CD8-positive, alpha-beta memory T cell (primary cell): ENCODE results near the gene LNP1. TPM values are rescaled to one million over a fixed set of nuclear protein-coding genes. Genes with fewer than 3 reads are reported as not detected.
"Not testable (repeated sequence)": the region's sequence is repeated elsewhere in the genome, so short reads cannot be mapped to it uniquely, and the experiment has no call there.

Source experiments
- CTCF ChIA-PET: fragments of 350-600 bp; sonication (Branson Sonifier 250); formaldehyde crosslinking; loops from one replicate; lab custom pipeline; 2021; ENCODE audit warnings: antibody characterized with exemption; lab: Charles Lee
- POLR2A ChIA-PET: fragments of 350-600 bp; sonication (Branson Sonifier 250); formaldehyde crosslinking; loops from one replicate; lab custom pipeline; 2021; ENCODE audit warnings: antibody characterized with exemption; lab: Charles Lee
- DNase-seq, 5 donors: peaks; one replicate each; pipeline versions ENCODE4 v3.0.0 to v3.0.0-alpha.2; 2020 to 2022; ENCODE audit warnings: mixed read lengths in 1 of 5
- H3K27ac ChIP-seq: one replicate; pipeline ENCODE4 v1.7.0; 2013; ENCODE audit warnings: low read depth, mild to moderate bottlenecking, low read length, moderate library complexity
- H3K27me3 ChIP-seq: 2 replicates; pipeline ENCODE4 v1.7.0; 2013; ENCODE audit warnings: low read length, mild to moderate bottlenecking; ENCODE audit not compliant: insufficient read depth, poor library complexity, severe bottlenecking
- H3K36me3 ChIP-seq: 2 replicates; pipeline ENCODE4 v1.7.0; 2013; ENCODE audit warnings: mild to moderate bottlenecking, low read length, moderate library complexity; ENCODE audit not compliant: insufficient read depth
- H3K4me1 ChIP-seq: 2 replicates; pipeline ENCODE4 v1.7.0; 2013; ENCODE audit warnings: mild to moderate bottlenecking, low read length, moderate library complexity; ENCODE audit not compliant: insufficient read depth
- H3K4me3 ChIP-seq: 2 replicates; pipeline ENCODE4 v1.7.0; 2013; ENCODE audit warnings: mild to moderate bottlenecking, low read length
- H3K9me3 ChIP-seq: 2 replicates; pipeline ENCODE4 v1.7.0; 2013; ENCODE audit warnings: mild to moderate bottlenecking, low read length
- H3K27ac Mint-ChIP-seq, 8 donors: one replicate each; pipeline ENCODE4 v1.8.0; 2020 to 2021; ENCODE audit warnings: mixed read lengths in 8 of 8, mild to moderate bottlenecking in 6 of 8, inconsistent platforms in 3 of 8, moderate library complexity in 3 of 8
- H3K27me3 Mint-ChIP-seq, 2 donors: one replicate each; pipeline ENCODE4 v1.8.0; 2020 to 2021; ENCODE audit warnings: mixed read lengths in 2 of 2, mild to moderate bottlenecking in 1 of 2, moderate library complexity in 1 of 2
- H3K36me3 Mint-ChIP-seq, 3 donors: one replicate each; pipeline ENCODE4 v1.8.0; 2020 to 2021; ENCODE audit warnings: mixed read lengths in 3 of 3, inconsistent platforms in 1 of 3, mild to moderate bottlenecking in 1 of 3
- H3K4me1 Mint-ChIP-seq, 3 donors: one replicate each; pipeline ENCODE4 v1.8.0; 2020 to 2021; ENCODE audit warnings: mixed read lengths in 3 of 3, inconsistent platforms in 1 of 3, mild to moderate bottlenecking in 1 of 3
- H3K4me3 Mint-ChIP-seq, 7 donors: one replicate each; pipeline ENCODE4 v1.8.0; 2020 to 2021; ENCODE audit warnings: mixed read lengths in 7 of 7, mild to moderate bottlenecking in 6 of 7, moderate library complexity in 4 of 7, inconsistent platforms in 2 of 7
- H3K9me3 Mint-ChIP-seq, 5 donors: one replicate each; pipeline ENCODE4 v1.8.0; 2020 to 2022; ENCODE audit warnings: mixed read lengths in 5 of 5, mild to moderate bottlenecking in 3 of 5, moderate library complexity in 2 of 5, inconsistent platforms in 1 of 5
- polyA plus RNA-seq: library from polyadenylated mRNA; unstranded; fragments of 300-500 nt; fragmentation: Illumina TruSeq; gene quantifications from one replicate; pipeline ENCODE4 v1.2.3, GENCODE V29; 2021
- total RNA-seq, 2 experiments: library from RNA; stranded (reverse); gene quantifications; one replicate each; pipeline ENCODE4 v1.2.3, GENCODE V29; 2021

LNP1 gene, protein sequence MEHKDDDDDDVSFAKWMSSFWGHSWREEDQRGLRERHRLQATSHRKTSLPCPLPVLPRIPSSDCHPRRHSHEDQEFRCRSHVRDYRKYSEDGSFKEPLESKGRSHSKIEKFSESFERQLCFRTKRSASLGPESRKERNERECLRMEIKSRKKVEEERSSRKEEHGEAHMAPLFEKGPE
- total RNA-seq = 1 to 10 TPM; 1.5 to 1.6 TPM
- 0.71 TPM for polyA plus RNA-seq

DNA sequence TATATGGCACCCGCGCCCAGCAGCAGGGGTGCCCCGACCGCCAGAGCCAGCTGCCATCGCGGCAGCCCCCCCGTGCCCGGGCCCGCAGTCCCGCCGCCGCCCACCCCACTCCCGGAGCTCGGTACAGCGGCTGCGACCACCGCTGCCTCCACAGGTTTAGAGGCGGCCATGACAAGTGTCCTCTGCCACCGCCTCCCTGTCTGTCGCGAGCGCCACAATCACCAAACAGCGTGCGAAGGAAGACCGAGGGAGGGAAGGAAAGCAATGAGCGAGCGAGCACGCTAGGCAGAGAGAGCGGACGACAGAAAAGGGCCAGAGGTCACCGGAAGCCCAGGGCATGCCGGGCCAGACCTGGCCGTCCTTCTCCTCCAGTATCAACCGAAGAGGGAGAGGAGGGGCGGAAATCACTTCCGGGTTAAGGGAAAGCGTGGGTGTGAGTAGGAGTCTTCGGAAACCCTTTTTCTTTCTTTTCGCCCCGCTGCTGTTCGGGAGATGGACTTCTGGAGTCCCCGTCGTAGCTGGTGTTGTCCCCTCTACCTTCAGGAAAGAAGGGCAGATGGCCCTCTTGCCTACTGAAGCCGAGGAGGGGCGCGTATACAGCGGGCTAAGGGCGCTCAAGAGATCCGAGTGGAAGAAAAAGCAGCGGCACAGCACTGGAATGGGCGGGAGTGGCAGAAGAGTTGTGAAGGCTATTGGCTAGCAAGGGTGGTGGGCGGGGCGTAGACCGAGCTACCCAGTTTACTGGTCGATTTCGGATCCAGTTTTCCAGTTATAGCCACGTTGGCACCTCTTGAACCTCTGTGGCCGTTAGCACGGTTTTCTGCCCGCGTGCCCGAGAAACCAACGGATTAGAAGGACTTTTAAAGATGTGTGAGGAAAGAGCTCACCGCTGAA, at the start of gene LNP1, which contains the start of gene TOMM70:
TSS of gene LNP1 (plus strand) at position 760 of the 894 bp plus-strand sequence. CDS start 28,191 bp downstream, outside the sequence.
TSS of gene TOMM70 (minus strand) at position 310 of the 894 bp plus-strand sequence. CDS start at position 170, 140 bp downstream.
- peak; percentile 91 to 96 (median 94) for DNase-seq
- ChIA-PET POLR2A (interaction anchor here (0.6 to 1.5 kb wide), 5 partner anchors 11 to 1499 kb away, joined by 3 to 10 read pairs (median 5); partner anchors contain the start of genes DCBLD2 and TBC1D23), CTCF (interaction anchor here (0.7 to 1.4 kb wide), 4 partner anchors 10 to 191 kb away, joined by 3 to 4 read pairs (median 3); no protein-coding TSS in a partner anchor)
- H3K36me3 Mint-ChIP-seq = peaks cover 0 to 19% (median 2%) of the 10 kb centered on the region in 3 donors
- H3K9me3 Mint-ChIP-seq = no peaks in the 10 kb centered on the region
- no peaks in the 10 kb centered on the region for H3K27me3 Mint-ChIP-seq
- no peaks in the 10 kb centered on the region for H3K27me3 ChIP-seq
- H3K27ac Mint-ChIP-seq = peak within 1 kb of the TSS; percentile 90 to 99 (median 96)
- peak within 1 kb of the TSS; percentile 90 for H3K4me3 ChIP-seq
- no peaks in the 10 kb centered on the region for H3K36me3 ChIP-seq
- peaks cover 41% of the 10 kb centered on the region for H3K4me1 ChIP-seq
- peaks cover 55 to 83% (median 73%) of the 10 kb centered on the region in 3 donors for H3K4me1 Mint-ChIP-seq
- no peaks in the 10 kb centered on the region for H3K9me3 ChIP-seq
- peak within 1 kb of the TSS; percentile 95 to 100 (median 96) for H3K4me3 Mint-ChIP-seq
- peak within 1 kb of the TSS; percentile 87 for H3K27ac ChIP-seq

DNA sequence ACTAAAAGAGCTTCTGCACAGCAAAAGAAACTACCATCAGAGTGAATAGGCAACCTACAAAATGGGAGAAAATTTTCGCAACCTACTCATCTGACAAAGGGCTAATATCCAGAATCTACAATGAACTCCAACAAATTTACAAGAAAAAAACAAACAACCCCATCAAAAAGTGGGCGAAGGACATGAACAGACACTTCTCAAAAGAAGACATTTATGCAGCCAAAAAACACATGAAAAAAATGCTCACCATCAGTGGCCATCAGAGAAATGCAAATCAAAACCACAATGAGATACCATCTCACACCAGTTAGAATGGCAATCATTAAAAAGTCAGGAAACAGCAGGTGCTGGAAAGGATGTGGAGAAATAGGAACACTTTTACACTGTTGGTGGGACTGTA, 49.6 kb upstream of the LNP1 start:
- CTCF ChIA-PET = not testable (repeated sequence)

DNA sequence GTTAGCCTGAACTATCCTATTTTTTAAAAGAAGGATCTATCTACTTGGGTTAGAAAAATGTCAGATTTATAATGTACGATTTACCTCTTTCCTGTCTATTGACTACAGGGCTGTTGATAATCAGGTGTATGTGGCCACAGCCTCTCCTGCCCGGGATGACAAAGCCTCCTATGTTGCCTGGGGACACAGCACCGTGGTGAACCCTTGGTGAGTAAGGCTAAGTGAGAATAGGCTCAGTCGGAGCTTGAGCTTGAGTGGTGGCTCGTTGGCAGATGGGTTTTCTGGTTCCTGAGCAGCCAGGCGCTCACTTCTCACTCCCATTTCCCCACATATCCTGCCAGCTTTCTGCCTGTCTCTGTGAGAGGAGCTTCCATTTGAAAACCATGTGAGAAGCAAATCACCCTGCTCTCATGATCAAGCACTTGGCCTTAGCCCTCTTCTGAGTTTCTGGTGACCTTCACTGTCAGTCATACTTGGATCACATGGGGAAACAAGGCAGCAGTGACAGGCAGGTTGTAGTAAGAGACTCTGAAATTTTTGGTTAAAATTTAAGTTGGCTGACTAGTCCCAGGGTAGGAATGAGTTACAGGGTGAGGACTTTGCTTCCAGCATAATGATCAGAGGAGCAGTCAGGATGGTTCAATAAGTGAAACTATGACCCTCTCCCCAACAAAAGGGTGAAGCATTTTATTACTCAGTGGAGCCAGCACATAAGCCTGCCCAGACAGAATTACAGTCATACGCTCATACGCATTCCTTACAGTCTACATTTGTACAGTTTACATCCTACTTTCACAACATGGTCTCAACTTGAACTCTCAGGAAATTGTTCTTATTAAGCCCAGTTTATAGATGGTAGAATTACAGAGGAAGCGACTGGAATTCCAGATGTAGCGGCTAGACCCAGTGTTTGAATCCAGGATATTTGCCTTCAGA, 48.8 kb upstream of the LNP1 start:
- ChIA-PET CTCF (no interaction called here), POLR2A (no interaction called here)
- Histone ChIP-seq H3K4me3 (no peak overlapping the region), H3K27me3 (no peaks in the 10 kb centered on the region), H3K27ac (no peak overlapping the region), H3K4me1 (no peaks in the 10 kb centered on the region), H3K9me3 (no peaks in the 10 kb centered on the region), H3K36me3 (peaks cover 38% of the 10 kb centered on the region)
- Mint-ChIP-seq H3K9me3 (no peaks in the 10 kb centered on the region), H3K27me3 (no peaks in the 10 kb centered on the region), H3K4me3 (no peak overlapping the region), H3K4me1 (no peaks in the 10 kb centered on the region), H3K27ac (peak overlapping the region in 2 of 8 donors; percentile 33 to 81), H3K36me3 (peaks cover 23 to 79% (median 24%) of the 10 kb centered on the region in 3 donors)
- no peak for DNase-seq

More for the DNA sequence above, 49.6 kb upstream of the LNP1 start:
- H3K4me3 ChIP-seq, H3K4me3 Mint-ChIP-seq, H3K9me3 ChIP-seq, H3K4me1 ChIP-seq, H3K27ac Mint-ChIP-seq, H3K4me1 Mint-ChIP-seq, H3K27me3 Mint-ChIP-seq, POLR2A ChIA-PET, H3K9me3 Mint-ChIP-seq, DNase-seq, H3K27me3 ChIP-seq, H3K27ac ChIP-seq: not testable (repeated sequence)
- peaks cover 38% of the 10 kb centered on the region for H3K36me3 ChIP-seq
- H3K36me3 Mint-ChIP-seq = peaks cover 23 to 82% (median 24%) of the 10 kb centered on the region in 3 donors

DNA sequence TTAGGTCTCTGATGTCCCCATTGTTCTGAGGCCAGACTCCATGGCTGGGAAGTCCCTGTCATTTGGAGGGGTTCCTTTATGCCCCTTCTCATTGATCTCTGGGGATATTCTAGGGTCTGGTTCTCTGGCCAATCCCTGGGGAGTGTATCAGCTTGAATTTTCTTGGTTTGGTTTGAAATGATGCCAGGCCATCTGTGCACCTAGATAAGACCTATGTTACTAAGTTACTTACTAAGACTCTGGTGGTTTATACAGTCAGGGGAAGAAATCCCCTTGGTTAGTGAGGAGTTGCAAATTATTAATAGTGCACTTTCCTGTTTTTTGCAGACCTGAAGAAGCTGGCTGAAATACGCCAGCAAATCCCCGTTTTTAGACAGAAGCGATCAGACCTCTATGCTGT, 46.5 kb upstream of the LNP1 start:
- no peaks in the 10 kb centered on the region for H3K27me3 Mint-ChIP-seq
- H3K27ac Mint-ChIP-seq = no peak overlapping the region
- CTCF ChIA-PET = no interaction called here
- Histone ChIP-seq H3K4me3 (no peak overlapping the region), H3K4me1 (no peaks in the 10 kb centered on the region), H3K36me3 (peaks cover 26% of the 10 kb centered on the region), H3K9me3 (no peaks in the 10 kb centered on the region), H3K27ac (no peak overlapping the region), H3K27me3 (no peaks in the 10 kb centered on the region)
- no peaks in the 10 kb centered on the region for H3K4me1 Mint-ChIP-seq
- H3K4me3 Mint-ChIP-seq = no peak overlapping the region
- DNase-seq = no peak
- POLR2A ChIA-PET = no interaction called here
- peaks cover 11 to 77% (median 14%) of the 10 kb centered on the region in 3 donors for H3K36me3 Mint-ChIP-seq
- H3K9me3 Mint-ChIP-seq = no peaks in the 10 kb centered on the region

DNA sequence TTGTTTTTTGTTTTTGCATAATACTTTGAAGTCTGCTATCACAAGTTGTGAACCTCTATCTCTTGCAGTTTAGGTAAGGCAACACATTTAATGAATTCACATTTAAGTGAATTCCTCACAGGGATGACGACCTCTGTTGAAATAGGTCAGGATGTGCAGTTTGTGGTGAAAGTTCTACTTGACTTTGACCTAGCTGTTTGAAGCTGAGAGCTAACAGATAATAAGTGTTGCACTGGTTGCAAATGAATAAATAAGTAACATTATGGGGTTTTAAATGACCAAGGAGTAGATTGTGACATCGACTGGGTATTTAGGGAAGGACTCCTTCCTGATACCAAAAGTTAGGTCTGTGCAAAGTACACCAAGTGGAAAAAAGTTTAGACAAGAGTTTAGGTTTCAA, 42.9 kb upstream of the LNP1 start:
- Histone ChIP-seq H3K27ac (no peak overlapping the region), H3K9me3 (no peaks in the 10 kb centered on the region), H3K36me3 (peaks cover 14% of the 10 kb centered on the region), H3K27me3 (no peaks in the 10 kb centered on the region), H3K4me3 (no peak overlapping the region), H3K4me1 (no peaks in the 10 kb centered on the region)
- H3K4me1 Mint-ChIP-seq = no peaks in the 10 kb centered on the region
- POLR2A ChIA-PET = no interaction called here
- H3K9me3 Mint-ChIP-seq = peaks cover 0 to 2% (median 2%) of the 10 kb centered on the region in 5 donors
- peaks cover 10 to 68% (median 11%) of the 10 kb centered on the region in 3 donors for H3K36me3 Mint-ChIP-seq
- H3K27me3 Mint-ChIP-seq = no peaks in the 10 kb centered on the region
- peak overlapping the region in 3 of 8 donors; percentile 10 to 64 (median 39) for H3K27ac Mint-ChIP-seq
- no peak for DNase-seq
- H3K4me3 Mint-ChIP-seq = no peak overlapping the region
- CTCF ChIA-PET = no interaction called here

DNA sequence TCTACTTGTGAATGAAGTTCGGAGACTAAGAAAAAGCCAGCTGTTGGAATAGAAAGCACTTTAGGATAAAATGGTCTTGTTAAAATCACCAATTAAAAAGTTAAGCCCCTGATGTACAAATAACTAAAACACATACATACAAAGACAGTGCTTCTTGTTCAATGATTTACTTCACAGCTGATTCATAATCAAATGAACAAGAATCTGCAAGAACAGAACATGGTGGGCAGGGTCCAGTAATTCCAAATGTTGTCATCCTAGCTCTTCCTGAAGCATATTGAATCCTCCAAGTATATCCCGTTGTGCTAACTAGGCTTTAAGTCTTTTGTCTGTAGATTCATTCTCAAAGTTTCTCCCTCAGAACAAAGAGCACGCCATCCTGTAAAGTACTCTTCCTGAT, 42.3 kb upstream of the LNP1 start:
- peaks cover 9 to 72% (median 14%) of the 10 kb centered on the region in 3 donors for H3K36me3 Mint-ChIP-seq
- H3K27me3 ChIP-seq = no peaks in the 10 kb centered on the region
- no peak overlapping the region for H3K27ac ChIP-seq
- H3K4me1 ChIP-seq = no peaks in the 10 kb centered on the region
- no peak overlapping the region for H3K4me3 ChIP-seq
- no peak for DNase-seq
- H3K9me3 ChIP-seq = no peaks in the 10 kb centered on the region
- H3K27me3 Mint-ChIP-seq = no peaks in the 10 kb centered on the region
- H3K36me3 ChIP-seq = peaks cover 13% of the 10 kb centered on the region
- POLR2A ChIA-PET = no interaction called here
- H3K4me1 Mint-ChIP-seq = no peaks in the 10 kb centered on the region
- peaks cover 0 to 2% (median 2%) of the 10 kb centered on the region in 5 donors for H3K9me3 Mint-ChIP-seq
- peak overlapping the region in 5 of 8 donors; percentile 28 to 84 (median 46) for H3K27ac Mint-ChIP-seq
- H3K4me3 Mint-ChIP-seq = no peak overlapping the region
- CTCF ChIA-PET = no interaction called here

DNA sequence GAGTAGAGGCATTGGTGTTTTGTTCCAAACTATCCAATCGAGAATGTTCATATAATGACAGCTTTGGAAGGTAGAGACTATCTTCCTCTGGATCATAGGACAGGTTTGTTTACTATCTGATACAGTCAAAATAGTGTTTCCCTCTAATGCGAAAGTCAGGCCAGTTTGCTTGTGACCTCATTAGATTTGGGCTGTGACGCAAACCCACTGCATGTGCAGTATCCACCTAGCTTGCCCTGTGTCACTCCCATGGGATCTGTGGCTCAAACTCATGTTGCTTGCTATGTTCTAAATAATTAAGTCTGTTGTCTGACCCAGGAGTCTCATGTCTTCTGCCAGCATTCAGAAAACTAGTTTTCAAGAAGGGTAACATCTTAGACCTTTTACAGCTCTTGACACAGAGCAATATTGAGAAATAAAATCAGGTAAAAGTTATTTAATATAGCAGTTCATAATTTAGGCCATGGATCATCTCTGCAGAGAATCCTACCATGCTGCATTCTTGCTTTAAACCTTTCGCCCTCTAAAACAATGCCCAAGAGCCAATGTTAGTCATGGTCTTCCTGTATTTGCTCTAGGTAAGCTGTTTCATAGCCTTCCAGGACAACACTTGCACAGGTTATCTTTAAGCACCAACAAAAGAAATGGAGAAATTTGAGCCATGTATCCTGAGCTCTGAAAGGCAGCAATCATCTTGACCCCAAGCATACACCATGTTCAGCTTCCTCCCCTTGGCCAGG, 40.4 kb upstream of the LNP1 start:
- Mint-ChIP-seq H3K27ac (peak overlapping the region in 6 of 8 donors; percentile 16 to 59 (median 46)), H3K4me3 (no peak overlapping the region), H3K9me3 (peaks cover 0 to 2% (median 2%) of the 10 kb centered on the region in 5 donors), H3K36me3 (peaks cover 11 to 72% (median 14%) of the 10 kb centered on the region in 3 donors), H3K4me1 (no peaks in the 10 kb centered on the region), H3K27me3 (no peaks in the 10 kb centered on the region)
- POLR2A ChIA-PET = no interaction called here
- Histone ChIP-seq H3K4me1 (no peaks in the 10 kb centered on the region), H3K9me3 (no peaks in the 10 kb centered on the region), H3K4me3 (no peak overlapping the region), H3K27ac (no peak overlapping the region), H3K36me3 (peaks cover 13% of the 10 kb centered on the region), H3K27me3 (no peaks in the 10 kb centered on the region)
- no peak for DNase-seq
- CTCF ChIA-PET = no interaction called here
